ENCODE data around the gene SMARCAD1.
"Not testable (repeated sequence)": the region's sequence is repeated elsewhere in the genome, so short reads cannot be mapped to it uniquely, and the experiment has no call there.

SMARCAD1 gene

DNA sequence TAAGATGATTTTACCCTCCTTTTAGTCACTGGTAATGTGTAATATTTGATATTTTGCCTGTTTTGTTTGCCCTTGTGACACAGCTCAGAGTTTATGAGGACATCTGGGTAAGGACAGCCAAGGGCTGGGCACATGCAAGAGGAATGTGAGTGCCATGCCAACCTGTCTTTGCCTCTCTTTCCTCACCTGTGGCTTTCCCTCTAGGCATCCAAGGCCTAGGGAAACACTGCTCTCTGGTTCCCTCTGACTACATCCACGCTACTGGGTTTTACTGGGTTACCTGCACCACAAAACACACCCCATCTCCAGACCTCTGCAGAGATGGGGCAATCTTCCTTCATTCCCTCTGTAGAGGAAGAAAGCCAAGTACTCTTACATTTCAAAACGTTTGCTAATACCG lies 127.3 kb downstream of the SMARCAD1 start:
- FAIRE-seq, result no peak
- TF ChIP-seq, protein P1, sequence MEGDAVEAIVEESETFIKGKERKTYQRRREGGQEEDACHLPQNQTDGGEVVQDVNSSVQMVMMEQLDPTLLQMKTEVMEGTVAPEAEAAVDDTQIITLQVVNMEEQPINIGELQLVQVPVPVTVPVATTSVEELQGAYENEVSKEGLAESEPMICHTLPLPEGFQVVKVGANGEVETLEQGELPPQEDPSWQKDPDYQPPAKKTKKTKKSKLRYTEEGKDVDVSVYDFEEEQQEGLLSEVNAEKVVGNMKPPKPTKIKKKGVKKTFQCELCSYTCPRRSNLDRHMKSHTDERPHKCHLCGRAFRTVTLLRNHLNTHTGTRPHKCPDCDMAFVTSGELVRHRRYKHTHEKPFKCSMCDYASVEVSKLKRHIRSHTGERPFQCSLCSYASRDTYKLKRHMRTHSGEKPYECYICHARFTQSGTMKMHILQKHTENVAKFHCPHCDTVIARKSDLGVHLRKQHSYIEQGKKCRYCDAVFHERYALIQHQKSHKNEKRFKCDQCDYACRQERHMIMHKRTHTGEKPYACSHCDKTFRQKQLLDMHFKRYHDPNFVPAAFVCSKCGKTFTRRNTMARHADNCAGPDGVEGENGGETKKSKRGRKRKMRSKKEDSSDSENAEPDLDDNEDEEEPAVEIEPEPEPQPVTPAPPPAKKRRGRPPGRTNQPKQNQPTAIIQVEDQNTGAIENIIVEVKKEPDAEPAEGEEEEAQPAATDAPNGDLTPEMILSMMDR (IDR thresholded peaks at IDR 0.05; ENCODE audit: insufficient read depth, missing control alignments), result no peak
- no peak for DNase-seq (ENCODE audit: insufficient read length, low spot score)

GRCh38 chr4:94336303-94336702 lies 128.6 kb downstream of the SMARCAD1 start:
- TF ChIP-seq, protein P1 (IDR thresholded peaks at IDR 0.05; ENCODE audit: insufficient read depth, missing control alignments), result no peak
- FAIRE-seq (no peak), DNase-seq (ENCODE audit: insufficient read length, low spot score) (no peak)

- DNase-seq (ENCODE audit: insufficient read length, low spot score); FAIRE-seq: not testable (repeated sequence)
Observed at GRCh38 chr4:94336791-94337190, 129.1 kb downstream of the SMARCAD1 start.

- TF ChIP-seq, protein P1 (IDR thresholded peaks at IDR 0.05; ENCODE audit: insufficient read depth, missing control alignments), result no peak
- FAIRE-seq, result no peak
- no peak for DNase-seq (ENCODE audit: insufficient read length, low spot score)
Observed at GRCh38 chr4:94338681-94339351, 131.2 kb downstream of the SMARCAD1 start.

DNA sequence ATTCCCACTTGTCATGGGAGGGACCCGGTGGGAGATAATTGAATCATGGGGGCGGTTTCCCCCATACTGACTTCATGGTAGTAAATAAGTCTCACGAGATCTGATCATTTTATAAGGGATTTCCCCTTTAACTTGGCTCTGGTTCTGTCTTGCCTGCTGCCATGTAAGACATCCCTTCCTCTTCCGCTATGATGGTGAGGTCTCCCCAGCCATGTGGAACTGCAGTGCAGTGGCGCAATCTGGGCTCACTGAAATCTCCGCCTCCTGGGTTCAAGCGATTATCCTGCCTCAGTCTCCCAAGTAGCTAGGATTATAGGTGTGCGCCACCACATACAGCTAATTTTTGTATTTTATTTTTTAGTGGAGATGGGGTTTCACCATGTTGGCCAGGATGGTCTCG lies 132.1 kb downstream of the SMARCAD1 start:
- TF ChIP-seq, protein P1 (IDR thresholded peaks at IDR 0.05; ENCODE audit: insufficient read depth, missing control alignments), result no peak
- DNase-seq (ENCODE audit: insufficient read length, low spot score) (no peak), FAIRE-seq (no peak)
